NCI-H128 (cell line): ENCODE data around the gene HMOX2.

Experiments
- DNase-seq: peaks from one replicate; lab custom pipeline; 2025; ENCODE audit not compliant: unreplicated experiment; lab: John Stamatoyannopoulos, UW

HMOX2 gene

DNA sequence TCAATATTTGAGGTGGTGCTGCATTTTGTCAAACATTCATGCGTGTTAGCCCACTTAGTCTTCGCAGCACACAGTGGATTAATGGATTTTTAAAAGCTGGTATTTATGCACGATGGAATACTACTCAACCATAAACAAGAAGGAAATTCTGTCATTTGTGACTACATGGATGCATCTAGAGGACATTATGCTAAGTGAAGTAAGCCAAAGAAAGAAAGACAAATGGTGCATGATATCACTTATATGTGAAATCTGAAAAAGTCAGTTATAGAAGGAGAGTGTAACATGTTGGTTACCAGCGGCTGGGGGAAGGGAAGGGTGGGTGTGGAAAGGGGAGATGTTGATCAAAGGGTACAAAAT lies 23.0 kb downstream of the HMOX2 start:
- DNase-seq = no peak

GRCh38 chr16:4500272-4500671 lies 24.1 kb downstream of the HMOX2 start:
- no peak for DNase-seq

DNA sequence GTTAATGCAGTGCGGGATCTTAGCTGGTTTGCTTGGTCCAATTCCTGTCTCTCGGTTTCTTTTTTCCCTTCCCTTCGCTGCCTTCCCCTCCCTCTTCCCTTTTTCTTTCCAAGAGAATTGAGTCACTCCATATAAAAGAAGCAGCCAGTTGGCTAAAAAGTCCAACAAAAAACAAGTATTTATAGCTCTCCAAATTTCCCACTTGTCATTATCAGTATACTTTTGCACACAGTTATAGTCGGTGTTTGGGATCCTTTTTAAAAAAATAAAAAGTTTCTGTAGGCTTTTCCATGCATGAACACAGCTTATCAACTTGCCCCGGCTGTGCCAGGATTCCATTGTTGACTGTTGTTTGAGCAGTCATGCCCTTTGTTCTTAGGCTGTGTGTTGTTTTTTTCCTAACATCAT lies 24.9 kb downstream of the HMOX2 start:
- no peak for DNase-seq

DNA sequence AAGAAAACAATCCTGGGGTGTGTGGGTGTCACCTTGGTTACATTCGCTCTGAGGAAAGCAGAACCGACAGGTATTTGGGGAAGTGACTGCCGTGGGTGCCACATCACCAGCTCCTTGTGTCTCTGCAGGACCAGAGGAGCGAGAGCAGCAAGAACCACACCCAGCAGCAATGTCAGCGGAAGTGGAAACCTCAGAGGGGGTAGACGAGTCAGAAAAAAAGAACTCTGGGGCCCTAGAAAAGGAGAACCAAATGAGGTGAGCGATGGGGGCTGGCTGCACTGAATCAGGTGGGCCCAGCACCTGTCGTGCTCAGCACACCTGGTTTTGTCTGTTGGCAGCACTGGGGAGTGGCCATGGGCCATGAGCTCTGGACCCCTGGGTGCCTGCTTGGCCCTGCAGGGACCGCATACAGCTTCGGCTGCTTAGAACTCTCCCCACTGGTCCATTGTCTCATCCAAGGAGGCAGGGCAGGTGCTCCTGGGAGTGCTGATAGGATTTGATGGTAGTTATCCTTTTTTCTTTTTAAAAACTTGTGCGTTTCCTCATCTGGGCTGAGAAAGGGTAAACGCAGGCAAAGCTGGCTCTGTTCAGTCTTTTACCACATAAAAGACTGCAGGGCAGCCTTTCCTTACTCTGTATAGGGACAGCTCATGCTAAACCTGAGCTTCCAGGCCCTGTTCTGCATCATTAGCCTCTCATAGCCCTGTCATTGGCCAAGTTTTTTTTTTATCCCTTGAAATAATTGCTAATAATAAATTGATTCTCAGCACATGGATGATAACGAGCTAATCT lies 29.4 kb downstream of the HMOX2 start:
- DNase-seq = no peak

- DNase-seq = no peak
Observed at GRCh38 chr16:4506450-4506849, 30.3 kb downstream of the HMOX2 start.

GRCh38 chr16:4507588-4508345 lies 31.6 kb downstream of the HMOX2 start:
- DNase-seq = no peak

- no peak for DNase-seq
Observed at GRCh38 chr16:4508806-4509205, 32.6 kb downstream of the HMOX2 start.

DNA sequence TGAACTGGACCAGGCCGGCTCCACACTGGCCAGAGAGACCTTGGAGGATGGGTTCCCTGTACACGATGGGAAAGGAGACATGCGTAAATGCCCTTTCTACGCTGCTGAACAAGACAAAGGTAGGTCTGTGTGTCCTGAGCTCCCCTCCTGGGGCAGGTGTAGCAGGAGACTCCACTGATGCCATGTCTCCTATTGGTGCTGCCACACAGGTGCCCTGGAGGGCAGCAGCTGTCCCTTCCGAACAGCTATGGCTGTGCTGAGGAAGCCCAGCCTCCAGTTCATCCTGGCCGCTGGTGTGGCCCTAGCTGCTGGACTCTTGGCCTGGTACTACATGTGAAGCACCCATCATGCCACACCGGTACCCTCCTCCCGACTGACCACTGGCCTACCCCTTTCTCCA lies 33.2 kb downstream of the HMOX2 start:
- DNase-seq = no peak

- no peak for DNase-seq
Observed at GRCh38 chr16:4510131-4510530, 33.9 kb downstream of the HMOX2 start.

GRCh38 chr16:4510747-4511426 lies 34.7 kb downstream of the HMOX2 start:
- DNase-seq = no peak

DNA sequence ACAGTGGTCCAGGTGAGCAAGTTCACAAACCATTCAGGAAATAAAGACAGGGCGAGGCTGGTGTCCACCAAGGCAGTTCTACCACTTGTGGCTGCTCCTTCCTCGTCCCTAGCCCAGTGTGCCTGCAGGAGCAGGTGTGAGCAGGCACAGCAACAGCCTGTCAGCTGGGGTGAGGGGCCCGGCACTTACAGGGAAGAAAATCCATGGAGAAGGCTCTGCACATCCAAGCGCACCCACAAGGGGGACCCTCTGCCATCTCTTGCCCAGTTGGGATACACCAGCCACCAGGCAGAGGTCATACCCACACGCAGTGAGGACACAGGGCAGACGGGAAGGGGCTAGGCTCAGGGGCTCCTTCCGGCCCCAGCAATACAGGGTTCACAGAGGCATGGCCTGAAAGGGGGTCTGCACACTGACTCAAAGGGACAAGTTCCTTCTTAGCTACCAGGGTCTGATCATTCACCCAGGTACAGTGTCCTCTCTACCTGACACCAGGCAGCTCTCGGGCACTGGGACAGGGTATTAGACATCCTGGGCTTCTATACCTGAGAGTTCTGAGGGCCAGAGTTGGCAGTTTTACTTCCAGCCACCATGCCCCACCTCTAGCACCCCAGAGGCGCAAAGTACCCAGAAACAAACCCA lies 35.4 kb downstream of the HMOX2 start:
- no peak for DNase-seq

- DNase-seq = no peak
Observed at GRCh38 chr16:4512473-4512872, 36.3 kb downstream of the HMOX2 start.

- DNase-seq = no peak
Observed at GRCh38 chr16:4513086-4513860, 37.1 kb downstream of the HMOX2 start.

- DNase-seq = no peak
Observed at GRCh38 chr16:4513881-4514280, 37.7 kb downstream of the HMOX2 start.

- DNase-seq = no peak
Observed at GRCh38 chr16:4514606-4515005, 38.4 kb downstream of the HMOX2 start.

DNA sequence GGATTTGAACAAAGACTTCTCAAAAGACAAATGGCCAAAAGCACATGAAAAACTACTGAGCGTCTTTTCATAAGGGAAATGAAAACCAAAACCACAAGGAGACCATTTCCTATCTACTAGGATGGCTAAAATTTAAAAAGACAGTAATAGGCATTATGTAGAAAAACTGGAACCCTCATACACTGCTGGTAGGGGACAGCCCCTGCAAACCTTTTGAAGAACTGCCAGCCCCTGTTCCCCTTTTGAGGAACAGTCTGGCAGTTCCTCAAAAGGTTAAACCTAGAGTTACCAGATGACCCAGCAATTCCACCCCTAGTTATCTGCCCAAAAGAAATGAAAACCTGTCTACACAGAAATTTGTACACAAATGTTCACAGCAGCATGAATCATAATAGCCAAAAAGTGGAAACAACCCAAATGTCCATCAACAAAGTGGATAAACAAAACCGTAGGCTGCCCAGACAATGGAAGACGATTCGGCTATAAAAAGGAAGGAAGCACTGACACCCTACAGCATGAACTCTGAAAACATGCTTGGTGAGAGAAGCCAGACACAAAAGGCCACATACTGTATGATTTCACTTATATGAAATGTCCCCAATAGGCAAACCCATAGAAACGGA lies 39.5 kb downstream of the HMOX2 start:
- no peak for DNase-seq

DNA sequence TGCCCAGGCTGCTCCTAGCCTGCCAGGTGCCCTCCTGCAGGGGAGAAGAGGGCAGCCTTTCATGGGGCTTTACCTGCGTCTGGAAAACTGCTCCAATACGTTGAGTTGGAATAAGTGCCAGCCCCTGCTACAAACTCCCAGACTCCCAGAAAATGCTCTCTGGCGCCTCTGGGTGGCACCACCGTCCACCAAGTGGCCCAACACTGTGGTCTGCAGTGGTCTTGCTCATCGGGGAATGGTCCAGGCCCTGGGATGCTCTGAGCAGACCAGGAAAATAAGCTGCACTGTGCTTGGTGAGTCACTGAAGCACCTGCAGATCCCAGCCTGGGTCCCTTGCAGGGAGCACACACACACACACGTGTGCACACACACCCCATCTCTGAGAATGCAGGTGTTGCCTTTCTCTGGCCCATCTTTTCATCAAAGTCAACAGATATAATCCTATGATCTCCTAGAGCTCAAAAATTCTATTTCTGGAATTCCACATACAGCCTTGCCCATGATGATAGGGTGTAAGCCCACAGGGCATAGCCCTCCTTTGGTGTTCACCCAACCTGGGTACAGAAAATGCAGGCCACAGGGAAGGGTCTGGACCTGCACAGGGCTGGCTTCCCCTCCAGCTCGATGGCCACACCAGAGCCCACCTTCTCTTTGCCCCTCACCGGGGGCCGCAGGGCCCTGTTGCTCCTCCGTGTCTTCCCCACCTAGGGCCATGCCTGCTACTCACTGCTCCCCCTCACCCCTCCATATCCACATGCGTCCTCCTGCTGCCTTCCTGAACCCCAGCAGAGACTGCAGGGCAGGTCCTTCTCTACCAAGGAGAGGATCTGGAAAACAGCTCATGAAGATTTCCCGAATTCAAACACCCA lies 41.8 kb downstream of the HMOX2 start:
- no peak for DNase-seq

- no peak for DNase-seq
Observed at GRCh38 chr16:4519274-4520058, 43.3 kb downstream of the HMOX2 start.

DNA sequence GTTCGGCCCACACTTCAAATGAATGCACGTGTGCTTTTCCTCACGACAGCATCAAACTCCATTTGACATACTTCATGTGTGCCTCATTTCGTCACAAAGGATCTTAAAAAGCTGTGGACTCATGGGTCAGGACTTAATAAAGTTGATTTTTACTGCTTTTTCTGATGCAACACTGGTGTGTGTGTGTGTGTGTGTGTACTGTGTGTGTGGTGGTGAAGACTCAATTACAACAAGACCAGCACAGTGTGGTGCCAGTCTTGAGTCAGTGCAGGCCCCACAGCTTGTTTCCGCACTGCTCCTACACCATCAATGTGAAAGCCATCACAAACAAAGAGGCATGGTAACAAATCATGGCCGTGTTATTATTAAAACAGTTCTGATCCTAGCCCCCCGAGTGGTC lies 44.7 kb downstream of the HMOX2 start:
- DNase-seq = no peak
